ENCODE measurements around the gene PROB1.

PROB1 gene

GRCh38 chr5:139341689-139342422 is 53.0 kb downstream of the PROB1 start, which contains the start of gene PAIP2:
TSS of gene PAIP2 (plus strand) at chr5:139341854. CDS start at chr5:139363785, 21,931 bp downstream.
- DNase-seq (ENCODE audit: low read depth in 2 of 2): peak; percentile 94 to 96

- DNase-seq (ENCODE audit: low read depth in 2 of 2): no peak
Measured at GRCh38 chr5:139341187-139341688, 53.7 kb downstream of the PROB1 start.
